Activated B cell treated with CpG ODN at 0.5 μM for 24 hours (primary cell): ENCODE data around the gene HPSE2. TPM values are rescaled to one million over a fixed set of nuclear protein-coding genes. Genes with fewer than 3 reads are reported as not detected.

ENCODE experiments used
- ATAC-seq: fragments of 200-7000 bp; cut with Tn5 transposase; one replicate; pipeline ENCODE4 v1.10.0; 2021; ENCODE audit warnings: low read depth, mild to moderate bottlenecking, moderate library complexity
- CTCF ChIA-PET: fragments of 350-600 bp; sonication (Branson Sonifier 250); formaldehyde crosslinking; loops from one replicate; lab custom pipeline; 2021; ENCODE audit warnings: antibody characterized with exemption; lab: Charles Lee
- POLR2A ChIA-PET: fragments of 350-600 bp; sonication (Branson Sonifier 250); formaldehyde crosslinking; loops from one replicate; lab custom pipeline; 2021; ENCODE audit warnings: antibody characterized with exemption; lab: Charles Lee
- DNase-seq: peaks from one replicate; pipeline ENCODE4 v3.0.0; 2022
- H3K27ac Mint-ChIP-seq: one replicate; pipeline ENCODE4 v1.8.0; 2020; ENCODE audit warnings: mixed read lengths
- H3K27me3 Mint-ChIP-seq: one replicate; pipeline ENCODE4 v1.8.0; 2021; ENCODE audit warnings: mixed read lengths
- H3K36me3 Mint-ChIP-seq: one replicate; pipeline ENCODE4 v1.8.0; 2021; ENCODE audit warnings: low read depth, mixed read lengths
- H3K4me1 Mint-ChIP-seq: one replicate; pipeline ENCODE4 v1.8.0; 2021; ENCODE audit warnings: mixed read lengths
- H3K4me3 Mint-ChIP-seq: one replicate; pipeline ENCODE4 v1.8.0; 2020; ENCODE audit warnings: mild to moderate bottlenecking, mixed read lengths
- H3K9me3 Mint-ChIP-seq: one replicate; pipeline ENCODE4 v1.8.0; 2020; ENCODE audit warnings: mixed read lengths
- intact Hi-C: fragments of 100-400 bp; cut with micrococcal nuclease; formaldehyde crosslinking; loops from one replicate; pipeline ENCODE4 v1.15.1; 2024
- total RNA-seq: library from RNA; stranded (reverse); gene quantifications from 2 replicates; pipeline ENCODE4 v1.2.3, GENCODE V29; 2022
- TF ChIP-seq, protein P1 (sequence below): fragments of 200-600 bp; IDR thresholded peaks from one replicate; pipeline ENCODE4 v1.8.0; 2022; ENCODE audit warnings: antibody characterized with exemption, mild to moderate bottlenecking

Gene HPSE2
- total RNA-seq, 1 donor from 2014 or later: not detected

DNA sequence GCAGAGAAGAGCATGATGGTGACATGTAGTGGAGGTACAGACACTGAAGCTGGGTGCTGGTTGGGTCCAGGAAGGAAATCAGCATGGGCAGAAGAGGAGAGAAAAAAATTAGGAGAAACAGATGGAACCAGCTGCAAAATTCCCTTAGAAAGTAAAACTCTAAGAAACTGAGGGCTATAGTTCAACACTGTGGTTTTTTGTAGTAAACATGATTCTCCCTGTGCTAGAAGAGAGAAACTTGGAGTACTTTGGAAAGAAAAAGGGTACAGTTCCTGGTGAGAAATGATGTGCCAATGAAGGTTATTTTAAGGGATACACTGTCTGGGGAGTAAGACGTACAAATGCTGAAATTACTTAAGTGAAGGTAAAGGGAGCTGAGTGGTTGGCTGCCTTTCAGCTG is 607.4 kb downstream of the HPSE2 start:
- POLR2A ChIA-PET: no interaction called here
- H3K4me1 Mint-ChIP-seq: no peaks in the 10 kb centered on the region
- TF ChIP-seq, protein P1, sequence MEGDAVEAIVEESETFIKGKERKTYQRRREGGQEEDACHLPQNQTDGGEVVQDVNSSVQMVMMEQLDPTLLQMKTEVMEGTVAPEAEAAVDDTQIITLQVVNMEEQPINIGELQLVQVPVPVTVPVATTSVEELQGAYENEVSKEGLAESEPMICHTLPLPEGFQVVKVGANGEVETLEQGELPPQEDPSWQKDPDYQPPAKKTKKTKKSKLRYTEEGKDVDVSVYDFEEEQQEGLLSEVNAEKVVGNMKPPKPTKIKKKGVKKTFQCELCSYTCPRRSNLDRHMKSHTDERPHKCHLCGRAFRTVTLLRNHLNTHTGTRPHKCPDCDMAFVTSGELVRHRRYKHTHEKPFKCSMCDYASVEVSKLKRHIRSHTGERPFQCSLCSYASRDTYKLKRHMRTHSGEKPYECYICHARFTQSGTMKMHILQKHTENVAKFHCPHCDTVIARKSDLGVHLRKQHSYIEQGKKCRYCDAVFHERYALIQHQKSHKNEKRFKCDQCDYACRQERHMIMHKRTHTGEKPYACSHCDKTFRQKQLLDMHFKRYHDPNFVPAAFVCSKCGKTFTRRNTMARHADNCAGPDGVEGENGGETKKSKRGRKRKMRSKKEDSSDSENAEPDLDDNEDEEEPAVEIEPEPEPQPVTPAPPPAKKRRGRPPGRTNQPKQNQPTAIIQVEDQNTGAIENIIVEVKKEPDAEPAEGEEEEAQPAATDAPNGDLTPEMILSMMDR: no peak
- H3K27me3 Mint-ChIP-seq: peaks cover 3% of the 10 kb centered on the region
- H3K27ac Mint-ChIP-seq: no peak overlapping the region
- H3K4me3 Mint-ChIP-seq: no peak overlapping the region
- DNase-seq (no peak), ATAC-seq (no peak)
- no peaks in the 10 kb centered on the region for H3K9me3 Mint-ChIP-seq
- intact Hi-C loops: no loop called here
- CTCF ChIA-PET: no interaction called here
- H3K36me3 Mint-ChIP-seq: no peaks in the 10 kb centered on the region

DNA sequence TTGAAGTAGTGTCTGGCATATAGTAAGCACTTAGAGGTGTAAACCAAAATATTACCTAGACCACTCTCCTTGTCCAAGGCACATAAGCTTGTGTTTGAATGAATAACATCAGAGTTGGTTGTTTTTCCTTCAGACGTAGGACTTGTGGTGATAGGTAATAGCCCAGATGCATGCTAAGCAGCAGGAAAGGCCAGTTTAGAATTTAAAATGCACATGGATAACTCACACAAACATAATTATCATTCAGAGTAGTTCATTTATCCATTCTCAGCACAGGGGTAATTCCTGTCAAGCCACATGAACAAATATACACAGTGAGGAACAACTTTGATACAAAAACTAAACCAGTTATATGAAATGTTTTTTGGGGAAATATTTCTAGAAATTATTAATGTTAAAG is 607.9 kb downstream of the HPSE2 start:
- TF ChIP-seq, protein P1: no peak
- no peak overlapping the region for H3K4me3 Mint-ChIP-seq
- H3K9me3 Mint-ChIP-seq: no peaks in the 10 kb centered on the region
- DNase-seq: no peak
- no peaks in the 10 kb centered on the region for H3K4me1 Mint-ChIP-seq
- no peak overlapping the region for H3K27ac Mint-ChIP-seq
- no peak for ATAC-seq
- POLR2A ChIA-PET: no interaction called here
- peaks cover 2% of the 10 kb centered on the region for H3K27me3 Mint-ChIP-seq
- CTCF ChIA-PET: no interaction called here
- H3K36me3 Mint-ChIP-seq: no peaks in the 10 kb centered on the region
- intact Hi-C loops: no loop called here

DNA sequence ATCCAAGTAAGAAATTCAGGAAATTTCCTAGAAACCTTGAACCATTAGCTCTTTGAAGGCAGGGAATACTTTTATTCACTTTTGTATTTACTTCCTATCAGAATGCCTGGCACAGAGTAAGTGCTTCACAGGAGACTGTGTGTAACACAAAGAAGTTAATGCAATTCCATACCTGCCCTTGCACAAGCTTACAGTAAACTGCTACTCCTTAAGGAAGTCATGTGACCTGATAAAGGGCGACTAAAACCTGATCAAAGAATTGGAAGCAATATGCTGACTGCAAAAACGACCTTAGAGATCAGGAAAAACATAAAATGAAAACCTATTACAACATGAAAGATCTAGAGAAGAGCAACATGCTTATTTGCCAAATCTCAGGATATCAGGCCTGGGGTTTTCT is 610.7 kb downstream of the HPSE2 start:
- ATAC-seq (no peak), DNase-seq (no peak)
- POLR2A ChIA-PET: no interaction called here
- Mint-ChIP-seq H3K4me3 (no peak overlapping the region), H3K27me3 (peaks cover 2% of the 10 kb centered on the region), H3K27ac (no peak overlapping the region), H3K4me1 (no peaks in the 10 kb centered on the region), H3K36me3 (no peaks in the 10 kb centered on the region), H3K9me3 (no peaks in the 10 kb centered on the region)
- CTCF ChIA-PET: no interaction called here
- intact Hi-C loops: no loop called here
- TF ChIP-seq, protein P1: no peak

DNA sequence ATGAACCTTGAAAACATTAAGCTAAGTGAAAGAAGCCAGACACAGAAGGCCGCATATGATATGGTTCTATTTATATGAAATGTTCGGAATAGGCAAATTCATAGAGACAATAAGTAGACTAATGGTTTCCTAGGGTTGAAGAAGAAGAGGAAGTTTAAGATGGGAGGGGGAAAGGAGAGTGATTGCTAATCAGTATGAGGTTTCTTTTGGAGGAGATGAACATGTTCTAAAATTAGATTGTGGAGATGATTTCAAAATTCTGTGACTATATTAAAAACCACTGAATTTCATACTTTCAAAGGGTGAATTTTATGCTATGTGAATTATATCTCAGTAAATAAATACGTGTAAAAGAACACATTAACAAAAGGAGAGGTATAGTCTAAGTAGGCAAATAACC is 612.5 kb downstream of the HPSE2 start:
- ChIA-PET POLR2A (no interaction called here), CTCF (no interaction called here)
- H3K27ac Mint-ChIP-seq: no peak overlapping the region
- ATAC-seq (no peak), DNase-seq (no peak)
- no peaks in the 10 kb centered on the region for H3K9me3 Mint-ChIP-seq
- H3K4me3 Mint-ChIP-seq: no peak overlapping the region
- no peaks in the 10 kb centered on the region for H3K36me3 Mint-ChIP-seq
- peaks cover 2% of the 10 kb centered on the region for H3K27me3 Mint-ChIP-seq
- H3K4me1 Mint-ChIP-seq: no peaks in the 10 kb centered on the region
- intact Hi-C loops: no loop called here
- TF ChIP-seq, protein P1: no peak

DNA sequence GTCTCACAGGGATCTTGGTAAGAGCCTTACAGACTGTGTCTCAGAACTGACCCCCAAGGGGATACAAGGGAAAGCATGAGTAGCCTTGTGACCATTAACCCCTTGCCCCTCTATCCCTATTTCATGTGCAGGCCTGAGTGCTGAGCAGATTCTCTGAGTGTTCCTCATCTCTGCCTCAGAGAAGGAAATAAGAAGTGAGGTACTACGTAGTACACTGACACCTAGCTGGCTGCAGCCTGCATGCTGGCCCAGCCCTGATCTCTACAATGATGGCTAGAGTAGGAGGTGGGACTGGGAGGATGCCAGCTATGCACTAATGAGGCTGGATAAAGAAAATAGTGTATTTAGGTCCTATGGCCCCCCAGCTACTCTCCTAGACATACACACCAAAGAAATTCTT is 614.0 kb downstream of the HPSE2 start:
- intact Hi-C loops: no loop called here
- CTCF ChIA-PET: no interaction called here
- Mint-ChIP-seq H3K4me3 (no peak overlapping the region), H3K27me3 (no peaks in the 10 kb centered on the region), H3K36me3 (no peaks in the 10 kb centered on the region), H3K27ac (no peak overlapping the region), H3K9me3 (no peaks in the 10 kb centered on the region), H3K4me1 (no peaks in the 10 kb centered on the region)
- ATAC-seq (no peak), DNase-seq (no peak)
- POLR2A ChIA-PET: no interaction called here
- TF ChIP-seq, protein P1: no peak
